Measurements from ENCODE around the gene DNAAF1. TPM values are rescaled to one million over a fixed set of nuclear protein-coding genes. Genes with fewer than 3 reads are reported as not detected.

DNAAF1 gene
- total RNA-seq, 1 experiment from 2014 or later: not detected

DNA sequence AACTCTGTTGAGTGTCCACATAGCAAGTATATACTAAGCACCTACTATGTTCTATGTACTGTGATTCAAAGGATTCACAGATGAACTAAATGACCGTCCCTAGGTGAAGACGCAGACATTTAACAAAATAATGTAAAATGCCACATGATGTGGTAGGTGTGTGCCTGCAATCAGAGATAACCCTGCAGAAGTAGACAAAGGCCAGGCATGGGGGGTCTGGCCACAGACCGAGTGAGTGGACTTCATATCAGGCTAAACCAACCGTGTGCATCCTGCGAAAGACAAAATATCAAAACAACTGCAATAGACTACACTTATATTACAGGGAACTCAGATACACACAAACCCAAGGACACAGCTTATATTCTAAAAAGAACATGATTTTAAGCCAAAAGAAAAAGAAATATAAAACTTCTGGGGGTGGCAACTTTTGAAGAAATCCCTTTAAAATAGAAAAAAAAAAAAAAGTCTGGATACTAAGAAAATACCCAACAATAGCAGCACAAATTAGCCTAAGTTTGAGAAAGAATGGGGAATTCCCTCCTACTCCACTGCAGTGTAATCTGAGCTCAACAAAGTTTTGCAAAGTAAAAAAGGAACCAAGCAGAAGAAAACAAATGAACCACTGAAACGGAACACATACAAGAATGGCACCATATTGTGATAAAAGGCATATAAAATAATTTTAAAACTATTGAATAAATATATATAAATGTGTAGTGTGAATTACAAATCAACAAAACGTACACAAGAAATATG is 12.4 kb upstream of the DNAAF1 start:
- Mint-ChIP-seq H3K9me3 (ENCODE audit: unreplicated experiment) (no peaks in the 10 kb centered on the region), H3K27ac (ENCODE audit: low read depth, unreplicated experiment) (no peak overlapping the region), H3K4me3 (ENCODE audit: unreplicated experiment) (no peak overlapping the region), H3K4me1 (ENCODE audit: insufficient read depth, unreplicated experiment) (peaks cover 5% of the 10 kb centered on the region), H3K27me3 (ENCODE audit: insufficient read depth, unreplicated experiment) (no peaks in the 10 kb centered on the region), H3K36me3 (ENCODE audit: insufficient read depth, unreplicated experiment) (peaks cover 23% of the 10 kb centered on the region)
- no peak for TF ChIP-seq CTCF (IDR thresholded peaks at IDR 0.05; ENCODE audit: unreplicated experiment)
- DNase-seq (ENCODE audit: unreplicated experiment): no peak
- CTCF ChIA-PET: interaction anchor here (0.6 to 1.5 kb wide), 6 partner anchors 12 to 179 kb away, joined by 3 to 5 read pairs (median 3); partner anchors contain the start of genes DNAAF1 and HSDL1
- POLR2A ChIA-PET: interaction anchor here (0.7 to 1.2 kb wide), 2 partner anchors 12 to 16 kb away, joined by 3 to 5 read pairs; partner anchors contain the start of gene MBTPS1
- intact Hi-C loops (cut with micrococcal nuclease): no loop called here
- BruUV-seq (replicated peaks): no TSS peak

DNA sequence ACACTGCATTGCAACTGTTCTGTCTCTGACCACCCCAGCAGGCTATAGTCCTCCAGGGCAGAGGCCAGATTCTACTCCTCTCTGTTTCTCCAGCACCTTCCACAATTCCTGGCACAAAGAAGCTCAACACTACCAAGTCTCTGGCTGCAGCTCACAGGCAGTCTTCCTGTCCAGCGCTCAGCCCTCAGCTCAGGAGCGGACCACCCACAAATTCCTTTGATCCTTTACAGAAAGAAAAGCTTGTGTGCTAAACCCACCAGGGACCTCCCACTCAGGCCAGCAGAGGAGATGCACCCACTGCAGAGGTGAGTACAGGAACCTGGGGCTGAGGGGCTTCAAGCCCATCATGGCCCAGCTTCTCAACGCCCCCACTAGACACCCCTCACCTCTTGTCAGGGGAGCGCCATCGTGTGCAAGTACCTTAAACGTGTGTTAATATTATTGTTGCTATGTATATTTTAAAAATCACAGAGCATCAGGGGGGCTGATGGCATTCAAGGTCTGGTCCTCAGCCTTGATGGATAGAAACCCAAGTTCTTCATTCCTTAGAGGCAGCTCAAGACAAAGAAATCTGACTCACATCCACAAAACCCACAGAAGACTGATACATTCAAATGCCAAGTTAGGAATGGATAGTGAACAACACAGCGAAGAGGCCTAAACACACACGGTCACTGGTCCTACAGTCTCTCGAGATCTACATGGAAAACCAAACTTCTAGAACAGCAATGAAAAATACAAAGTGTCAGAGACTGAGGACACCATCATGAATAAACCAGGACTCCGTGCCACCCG is 8.6 kb upstream of the DNAAF1 start:
- Mint-ChIP-seq H3K4me3 (ENCODE audit: unreplicated experiment) (no peak overlapping the region), H3K27me3 (ENCODE audit: insufficient read depth, unreplicated experiment) (no peaks in the 10 kb centered on the region), H3K4me1 (ENCODE audit: insufficient read depth, unreplicated experiment) (peaks cover 9% of the 10 kb centered on the region), H3K36me3 (ENCODE audit: insufficient read depth, unreplicated experiment) (no peaks in the 10 kb centered on the region), H3K9me3 (ENCODE audit: unreplicated experiment) (no peaks in the 10 kb centered on the region), H3K27ac (ENCODE audit: low read depth, unreplicated experiment) (no peak overlapping the region)
- ChIA-PET POLR2A (interaction anchor here (0.5 to 1.0 kb wide), 3 partner anchors 8 to 20 kb away, joined by 3 to 4 read pairs (median 3); partner anchors contain the start of genes DNAAF1, HSDL1 and MBTPS1), CTCF (no interaction called here)
- TF ChIP-seq CTCF (IDR thresholded peaks at IDR 0.05; ENCODE audit: unreplicated experiment): no peak
- no peak for DNase-seq (ENCODE audit: unreplicated experiment)
- no TSS peak for BruUV-seq (replicated peaks)
- intact Hi-C loops (cut with micrococcal nuclease): no loop called here

DNA sequence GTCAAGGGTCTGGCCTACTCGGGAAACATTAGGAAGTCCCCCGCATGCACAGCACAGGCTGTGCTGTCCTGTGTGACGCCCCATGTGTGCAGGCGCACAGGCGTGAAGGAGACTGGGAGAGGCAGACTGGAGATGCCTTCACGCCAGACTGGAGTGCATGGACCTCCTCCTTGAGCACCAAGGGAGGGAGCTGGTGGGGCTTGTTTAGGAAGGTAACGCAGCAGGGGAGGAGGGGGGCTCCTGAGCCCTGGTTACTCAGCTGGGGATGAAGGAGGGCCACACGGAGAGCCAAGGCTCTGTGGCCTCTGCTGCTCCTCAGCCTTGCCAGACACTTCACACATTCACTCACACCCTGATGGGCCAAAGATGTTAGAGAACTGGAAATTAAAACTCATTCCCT is 7.8 kb upstream of the DNAAF1 start:
- Mint-ChIP-seq H3K27me3 (ENCODE audit: insufficient read depth, unreplicated experiment) (no peaks in the 10 kb centered on the region), H3K4me1 (ENCODE audit: insufficient read depth, unreplicated experiment) (peaks cover 9% of the 10 kb centered on the region), H3K36me3 (ENCODE audit: insufficient read depth, unreplicated experiment) (no peaks in the 10 kb centered on the region), H3K27ac (ENCODE audit: low read depth, unreplicated experiment) (no peak overlapping the region), H3K4me3 (ENCODE audit: unreplicated experiment) (no peak overlapping the region), H3K9me3 (ENCODE audit: unreplicated experiment) (no peaks in the 10 kb centered on the region)
- no peak for DNase-seq (ENCODE audit: unreplicated experiment)
- no peak for TF ChIP-seq CTCF (IDR thresholded peaks at IDR 0.05; ENCODE audit: unreplicated experiment)
- intact Hi-C loops (cut with micrococcal nuclease): no loop called here
- CTCF ChIA-PET: interaction anchor here (0.6 kb wide), 1 partner anchor 154 kb away, joined by 3 read pairs; no protein-coding TSS in a partner anchor
- BruUV-seq (replicated peaks): no TSS peak
- POLR2A ChIA-PET: interaction anchor here (0.6 to 2.4 kb wide), 2 partner anchors 9 to 21 kb away, joined by 3 to 10 read pairs; partner anchors contain the start of gene MBTPS1

All from MCF 10A (cell line).